ENCODE results near the gene XPA.

- no peak for TF ChIP-seq POLR2A (IDR thresholded peaks at IDR 0.05)
- TF ChIP-seq CTCF (IDR thresholded peaks at IDR 0.05) = no peak
Observed at GRCh38 chr9:97689401-97690180, 7.5 kb downstream of the XPA start.

Measured in stomach (tissue), 4 donors.